GM12874 (cell line): Measurements from ENCODE around the gene S1PR2.

ENCODE experiments used
- CTCF ChIP-seq: IDR thresholded peaks from 2 replicates; pipeline ENCODE4 v1.5.1; 2011; ENCODE audit warnings: low read depth, mild to moderate bottlenecking, control low read depth, low read length, moderate library complexity; ENCODE audit not compliant: insufficient read depth

The S1PR2 gene

DNA sequence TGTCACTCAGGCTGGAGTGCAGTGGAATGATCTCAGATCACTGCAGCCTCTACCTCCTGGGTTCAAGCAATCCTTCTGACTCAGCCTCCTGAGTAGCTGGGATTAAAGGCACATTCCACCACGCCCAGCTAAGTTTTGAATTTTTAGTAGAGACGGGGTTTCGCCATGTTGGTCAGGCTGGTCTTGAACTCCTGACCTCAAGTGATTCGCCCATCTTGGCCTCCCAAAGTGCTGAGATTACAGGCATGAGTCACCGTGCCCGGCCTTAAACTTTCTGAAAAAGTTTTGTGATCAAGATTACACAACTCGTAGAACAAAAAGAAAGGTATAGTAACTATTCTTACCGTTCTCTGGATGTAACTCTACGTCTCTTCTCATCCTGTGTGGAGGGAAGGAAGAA lies 57.6 kb downstream of the S1PR2 start:
- TF ChIP-seq CTCF: no peak
